Liver (tissue), 3 donors: ENCODE measurements around the gene GAN.

Experiments
- ATF3 ChIP-seq: IDR thresholded peaks from 2 replicates; pipeline ENCODE4 v1.6.1; 2016; ENCODE audit warnings: antibody characterized with exemption
- CTCF ChIP-seq: fragments of 150-350 bp; IDR thresholded peaks from 2 replicates; pipeline ENCODE4 v1.5.1; 2017; ENCODE audit warnings: improper control_type of control experiment, low read depth, low read length; ENCODE audit not compliant: missing input control
- FOXA1 ChIP-seq: IDR thresholded peaks from 2 replicates; pipeline ENCODE4 v1.6.1; 2016; ENCODE audit warnings: antibody characterized with exemption
- GABPA ChIP-seq, 2 donors: IDR thresholded peaks in 1 of 2; conservative IDR thresholded peaks in 1 of 2; 2 replicates each; pipeline ENCODE4 v1.6.1; 2016; ENCODE audit warnings: antibody characterized with exemption in 2 of 2, mild to moderate bottlenecking in 1 of 2, moderate library complexity in 1 of 2
- HNF4A ChIP-seq, 2 donors: conservative IDR thresholded peaks; 2 replicates each; pipeline ENCODE4 v1.6.1; 2016; ENCODE audit warnings: antibody characterized with exemption in 2 of 2, mild to moderate bottlenecking in 2 of 2
- JUND ChIP-seq, 2 donors: IDR thresholded peaks; 2 replicates each; pipeline ENCODE4 v1.6.1; 2016; ENCODE audit warnings: antibody characterized with exemption in 2 of 2
- MAX ChIP-seq: IDR thresholded peaks from 2 replicates; pipeline ENCODE4 v1.6.1; 2016; ENCODE audit warnings: antibody characterized with exemption
- RAD21 ChIP-seq, 2 donors: IDR thresholded peaks; 2 replicates each; pipeline ENCODE4 v1.6.1; 2016; ENCODE audit warnings: antibody characterized with exemption in 2 of 2, mild to moderate bottlenecking in 2 of 2
- REST ChIP-seq: IDR thresholded peaks from 2 replicates; pipeline ENCODE4 v1.6.1; 2016; ENCODE audit warnings: antibody characterized with exemption, mild to moderate bottlenecking
- RXRA ChIP-seq, 2 donors: IDR thresholded peaks; 2 replicates each; pipeline ENCODE4 v1.6.1; 2017 to 2018; ENCODE audit warnings: antibody characterized with exemption in 2 of 2, mild to moderate bottlenecking in 1 of 2
- SP1 ChIP-seq: IDR thresholded peaks from 2 replicates; pipeline ENCODE4 v1.6.1; 2018; ENCODE audit warnings: antibody characterized with exemption, mild to moderate bottlenecking
- TAF1 ChIP-seq: conservative IDR thresholded peaks from 2 replicates; pipeline ENCODE4 v1.6.1; 2016; ENCODE audit warnings: antibody characterized with exemption, mild to moderate bottlenecking
- YY1 ChIP-seq: IDR thresholded peaks from 2 replicates; pipeline ENCODE4 v1.6.1; 2016; ENCODE audit warnings: antibody characterized with exemption, mild to moderate bottlenecking
- donor health status: healthy.
- donor health status: healthy.

- TF ChIP-seq CTCF (no peak), RAD21 (IDR thresholded peaks at IDR 0.05) (no peak), REST (no peak), HNF4A (conservative IDR thresholded peaks at IDR 0.05) (no peak), RXRA (IDR thresholded peaks at IDR 0.05) (no peak), JUND (IDR thresholded peaks at IDR 0.05) (no peak), MAX (no peak), GABPA (IDR thresholded peaks at IDR 0.05 in 1 of 2, conservative IDR thresholded peaks at IDR 0.05 in 1 of 2) (no peak), ATF3 (no peak), TAF1 (no peak), FOXA1 (no peak), YY1 (no peak), SP1 (no peak)
Observed at GRCh38 chr16:81310045-81310644, 4.6 kb upstream of the GAN start.
